Smooth muscle cell (in vitro differentiated cells): ENCODE data around the gene CD320. TPM values are rescaled to one million over a fixed set of nuclear protein-coding genes. Genes with fewer than 3 reads are reported as not detected.
"Not testable (repeated sequence)": the region's sequence is repeated elsewhere in the genome, so short reads cannot be mapped to it uniquely, and the experiment has no call there.

ENCODE experiments used
- DNase-seq: peaks from one replicate; lab custom pipeline; 2025; ENCODE audit not compliant: unreplicated experiment; lab: John Stamatoyannopoulos, UW
- H2AFZ ChIP-seq: fragments of 200-600 bp; sonication (generic); 2 replicates; pipeline ENCODE4 v1.6.0; 2016; ENCODE audit warnings: antibody characterized with exemption, low read depth, mild to moderate bottlenecking
- H3F3A ChIP-seq: fragments of 200-600 bp; sonication (generic); 2 replicates; pipeline ENCODE4 v1.6.0; 2017; ENCODE audit warnings: antibody characterized with exemption, low read depth
- H3K27ac ChIP-seq: fragments of 200-600 bp; sonication (generic); 2 replicates; pipeline ENCODE4 v1.5.1; 2016; ENCODE audit warnings: low read depth, mild to moderate bottlenecking
- H3K27me3 ChIP-seq: fragments of 200-600 bp; sonication (generic); 2 replicates; pipeline ENCODE4 v1.6.1; 2016; ENCODE audit warnings: low read depth, mild to moderate bottlenecking
- H3K36me3 ChIP-seq: fragments of 200-600 bp; sonication (generic); 2 replicates; pipeline ENCODE4 v1.5.1; 2016; ENCODE audit warnings: low read depth
- H3K4me1 ChIP-seq: fragments of 200-600 bp; sonication (generic); 2 replicates; pipeline ENCODE4 v1.5.1; 2016; ENCODE audit warnings: low read depth
- H3K4me2 ChIP-seq: fragments of 200-600 bp; sonication (generic); 2 replicates; pipeline ENCODE4 v1.6.0; 2016; ENCODE audit warnings: mild to moderate bottlenecking
- H3K4me3 ChIP-seq: fragments of 200-600 bp; sonication (generic); 2 replicates; pipeline ENCODE4 v1.5.1; 2016; ENCODE audit warnings: mild to moderate bottlenecking
- H3K79me2 ChIP-seq: fragments of 200-600 bp; sonication (generic); 2 replicates; pipeline ENCODE4 v1.6.0; 2016; ENCODE audit warnings: low read depth, mild to moderate bottlenecking
- H3K9ac ChIP-seq: fragments of 200-600 bp; sonication (generic); 2 replicates; pipeline ENCODE4 v1.6.0; 2016; ENCODE audit warnings: low read depth
- H3K9me3 ChIP-seq: fragments of 200-600 bp; sonication (generic); replicated peaks from 2 replicates; pipeline ENCODE4 v1.5.1; 2016; ENCODE audit warnings: low read depth
- H4K20me1 ChIP-seq: fragments of 200-600 bp; sonication (generic); 2 replicates; pipeline ENCODE4 v1.6.0; 2016; ENCODE audit warnings: low read depth
- WGBS: methylation state at CpG from one replicate; pipeline ENCODE4 v1.1.7; 2016; ENCODE audit warnings: low lambda C conversion rate; 5-methylcytosine and 5-hydroxymethylcytosine counted together
- polyA plus RNA-seq: library from polyadenylated mRNA; unstranded; fragments of >200 nt; fragmentation: Nextera tagmentation; extraction: Ambion mirVana; gene quantifications from 2 replicates; pipeline ENCODE4 v1.2.1, GENCODE V29; 2016
- total RNA-seq: library from RNA; depleted of rRNA; stranded (reverse); fragments of >200 nt; gene quantifications from 2 replicates; pipeline ENCODE4 v1.2.3, GENCODE V29; 2014
- TF ChIP-seq, protein P1 (sequence below): fragments of 200-600 bp; sonication (generic); IDR thresholded peaks from 2 replicates; pipeline ENCODE4 v1.5.1; 2017; ENCODE audit warnings: borderline replicate concordance, mild to moderate bottlenecking, antibody characterized with exemption; ENCODE audit not compliant: insufficient read depth, poor library complexity, severe bottlenecking

The CD320 gene
- total and polyA plus RNA-seq, 2 experiments from 2014 or later, result 23.8 to 42.7 TPM

GRCh38 chr19:8304841-8305621 is 3.1 kb downstream of the CD320 start:
- no peak overlapping the region for H3K27ac ChIP-seq
- H3K4me2 ChIP-seq, result no peak overlapping the region
- no peaks in the 10 kb centered on the region for H3K36me3 ChIP-seq
- no peaks in the 10 kb centered on the region for H3K27me3 ChIP-seq
- no peaks in the 10 kb centered on the region for H3K9me3 ChIP-seq
- no peak for DNase-seq
- H3K9ac ChIP-seq, result no peak overlapping the region
- TF ChIP-seq, protein P1, sequence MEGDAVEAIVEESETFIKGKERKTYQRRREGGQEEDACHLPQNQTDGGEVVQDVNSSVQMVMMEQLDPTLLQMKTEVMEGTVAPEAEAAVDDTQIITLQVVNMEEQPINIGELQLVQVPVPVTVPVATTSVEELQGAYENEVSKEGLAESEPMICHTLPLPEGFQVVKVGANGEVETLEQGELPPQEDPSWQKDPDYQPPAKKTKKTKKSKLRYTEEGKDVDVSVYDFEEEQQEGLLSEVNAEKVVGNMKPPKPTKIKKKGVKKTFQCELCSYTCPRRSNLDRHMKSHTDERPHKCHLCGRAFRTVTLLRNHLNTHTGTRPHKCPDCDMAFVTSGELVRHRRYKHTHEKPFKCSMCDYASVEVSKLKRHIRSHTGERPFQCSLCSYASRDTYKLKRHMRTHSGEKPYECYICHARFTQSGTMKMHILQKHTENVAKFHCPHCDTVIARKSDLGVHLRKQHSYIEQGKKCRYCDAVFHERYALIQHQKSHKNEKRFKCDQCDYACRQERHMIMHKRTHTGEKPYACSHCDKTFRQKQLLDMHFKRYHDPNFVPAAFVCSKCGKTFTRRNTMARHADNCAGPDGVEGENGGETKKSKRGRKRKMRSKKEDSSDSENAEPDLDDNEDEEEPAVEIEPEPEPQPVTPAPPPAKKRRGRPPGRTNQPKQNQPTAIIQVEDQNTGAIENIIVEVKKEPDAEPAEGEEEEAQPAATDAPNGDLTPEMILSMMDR, result no peak
- no peaks in the 10 kb centered on the region for H3K79me2 ChIP-seq
- H3K4me1 ChIP-seq, result peaks cover 14% of the 10 kb centered on the region
- H4K20me1 ChIP-seq, result no peaks in the 10 kb centered on the region
- no peaks in the 10 kb centered on the region for H3F3A ChIP-seq
- no peak overlapping the region for H3K4me3 ChIP-seq
- no peak overlapping the region for H2AFZ ChIP-seq
- 68% methylated on average over 33 of the region's 33 CpGs for WGBS

GRCh38 chr19:8302734-8303133 is 5.4 kb downstream of the CD320 start:
- Histone ChIP-seq H3K9ac (no peak overlapping the region), H4K20me1 (no peaks in the 10 kb centered on the region), H3K36me3 (no peaks in the 10 kb centered on the region), H3K4me2 (no peak overlapping the region), H3K27ac (no peak overlapping the region), H3K4me3 (no peak overlapping the region), H2AFZ (no peak overlapping the region), H3K4me1 (peaks cover 7% of the 10 kb centered on the region), H3K79me2 (no peaks in the 10 kb centered on the region), H3K9me3 (no peaks in the 10 kb centered on the region), H3K27me3 (no peaks in the 10 kb centered on the region), H3F3A (no peaks in the 10 kb centered on the region)
- 94% methylated on average over 7 of the region's 7 CpGs for WGBS
- DNase-seq, result no peak
- TF ChIP-seq, protein P1, result no peak

GRCh38 chr19:8302357-8302691 is 5.8 kb downstream of the CD320 start:
- H3K4me3 ChIP-seq, result no peak overlapping the region
- 92% methylated on average over 9 of the region's 11 CpGs for WGBS
- H2AFZ ChIP-seq, result no peak overlapping the region
- no peaks in the 10 kb centered on the region for H4K20me1 ChIP-seq
- TF ChIP-seq, protein P1, result no peak
- no peaks in the 10 kb centered on the region for H3K36me3 ChIP-seq
- no peak overlapping the region for H3K9ac ChIP-seq
- no peaks in the 10 kb centered on the region for H3K79me2 ChIP-seq
- H3K4me1 ChIP-seq, result peaks cover 3% of the 10 kb centered on the region
- no peaks in the 10 kb centered on the region for H3K27me3 ChIP-seq
- no peaks in the 10 kb centered on the region for H3K9me3 ChIP-seq
- H3K4me2 ChIP-seq, result no peak overlapping the region
- no peak for DNase-seq
- no peaks in the 10 kb centered on the region for H3F3A ChIP-seq
- H3K27ac ChIP-seq, result no peak overlapping the region

- not testable (repeated sequence) for H3K27me3 ChIP-seq, H3K9me3 ChIP-seq, H3K4me2 ChIP-seq, H3K4me1 ChIP-seq, H3F3A ChIP-seq, H3K36me3 ChIP-seq, H3K27ac ChIP-seq, H3K9ac ChIP-seq, H2AFZ ChIP-seq, H3K79me2 ChIP-seq, H4K20me1 ChIP-seq, DNase-seq, H3K4me3 ChIP-seq
- WGBS, result no CpG with 5 or more reads among the region's 9 CpGs
These were observed 16.8 kb downstream of the CD320 start for GRCh38 chr19:8291337-8291736.

- H3K9me3 ChIP-seq, result not testable (repeated sequence)
These were observed 31.6 kb downstream of the CD320 start for GRCh38 chr19:8276508-8276907.

More at GRCh38 chr19:8276508-8276907, 31.6 kb downstream of the CD320 start:
- H4K20me1 ChIP-seq, H3K36me3 ChIP-seq, H3F3A ChIP-seq, DNase-seq, H3K4me2 ChIP-seq, H3K27me3 ChIP-seq, H3K79me2 ChIP-seq, H2AFZ ChIP-seq, H3K9ac ChIP-seq, H3K27ac ChIP-seq, H3K4me1 ChIP-seq, H3K4me3 ChIP-seq: not testable (repeated sequence)
- WGBS, result no CpG with 5 or more reads among the region's 9 CpGs
